ENCODE data around the gene NUP188. TPM values are rescaled to one million over a fixed set of nuclear protein-coding genes. Genes with fewer than 3 reads are reported as not detected.

Gene NUP188
- 100 to 1,000 TPM in 1 of 2 experiments, 10 to 100 TPM in 1; 88.0 to 108 TPM for total RNA-seq

- Mint-ChIP-seq H3K9me3 (ENCODE audit: low read depth) (no peaks in the 10 kb centered on the region), H3K36me3 (peaks cover 9% of the 10 kb centered on the region), H3K4me3 (peak within 1 kb of the TSS; percentile 99), H3K27me3 (no peaks in the 10 kb centered on the region), H3K4me1 (peaks cover 30% of the 10 kb centered on the region), H3K27ac (peak within 1 kb of the TSS; percentile 97)
- CTCF ChIA-PET: interaction anchor here (0.7 kb wide), 1 partner anchor 130 kb away, joined by 3 read pairs; the partner anchor contains the start of gene ENDOG
- ATAC-seq (peak; percentile 92), DNase-seq (peak; percentile 98)
Observed at GRCh38 chr9:128947527-128948301, at the start of gene NUP188, which contains the start of gene DOLK. NUP188 (plus strand) TSS chr9:128947699; CDS start chr9:128947720, 21 bp downstream. DOLK (minus strand) TSS chr9:128947603; CDS start chr9:128947303, 300 bp downstream.

GRCh38 chr9:128898382-128898781, 49.1 kb upstream of the NUP188 start:
- Mint-ChIP-seq H3K27ac (peak overlapping the region; percentile 97), H3K4me3 (no peak overlapping the region), H3K4me1 (peaks cover 83% of the 10 kb centered on the region), H3K27me3 (no peaks in the 10 kb centered on the region), H3K36me3 (peaks cover 22% of the 10 kb centered on the region), H3K9me3 (ENCODE audit: low read depth) (no peaks in the 10 kb centered on the region)
- DNase-seq: no peak
- ATAC-seq: no peak
- CTCF ChIA-PET: interaction anchor here (0.5 to 2.5 kb wide), 7 partner anchors 14 to 604 kb away, joined by 3 to 8 read pairs (median 4); partner anchors contain the start of genes ENDOG, KYAT1 and LRRC8A

GRCh38 chr9:128898845-128899565, 48.5 kb upstream of the NUP188 start:
- peaks cover 86% of the 10 kb centered on the region for H3K4me1 Mint-ChIP-seq
- no peak for DNase-seq
- CTCF ChIA-PET: interaction anchor here (1.0 to 1.5 kb wide), 4 partner anchors 14 to 81 kb away, joined by 3 to 5 read pairs (median 4); partner anchors contain the start of gene ENDOG
- H3K9me3 Mint-ChIP-seq (ENCODE audit: low read depth): no peaks in the 10 kb centered on the region
- peak overlapping the region; percentile 49 for H3K4me3 Mint-ChIP-seq
- H3K27ac Mint-ChIP-seq: peak overlapping the region; percentile 97
- ATAC-seq: no peak
- peaks cover 19% of the 10 kb centered on the region for H3K36me3 Mint-ChIP-seq
- no peaks in the 10 kb centered on the region for H3K27me3 Mint-ChIP-seq

- H3K27ac Mint-ChIP-seq: peak overlapping the region; percentile 97
- CTCF ChIA-PET: interaction anchor here (0.7 to 2.2 kb wide), 6 partner anchors 15 to 36 kb away, joined by 3 to 7 read pairs (median 4); partner anchors contain the start of gene KYAT1
- peaks cover 85% of the 10 kb centered on the region for H3K4me1 Mint-ChIP-seq
- H3K9me3 Mint-ChIP-seq (ENCODE audit: low read depth): no peaks in the 10 kb centered on the region
- DNase-seq: peak; percentile 67
- peaks cover 17% of the 10 kb centered on the region for H3K36me3 Mint-ChIP-seq
- H3K4me3 Mint-ChIP-seq: peak overlapping the region; percentile 49
- ATAC-seq: peak; percentile 40
- H3K27me3 Mint-ChIP-seq: no peaks in the 10 kb centered on the region
Observed at GRCh38 chr9:128899566-128900322, 47.8 kb upstream of the NUP188 start.

- ATAC-seq (no peak), DNase-seq (no peak)
- Mint-ChIP-seq H3K9me3 (ENCODE audit: low read depth) (no peaks in the 10 kb centered on the region), H3K27ac (peak overlapping the region; percentile 97), H3K4me1 (peaks cover 72% of the 10 kb centered on the region), H3K27me3 (no peaks in the 10 kb centered on the region), H3K4me3 (no peak overlapping the region), H3K36me3 (peaks cover 13% of the 10 kb centered on the region)
- CTCF ChIA-PET: interaction anchor here (0.9 to 2.2 kb wide), 3 partner anchors 14 to 27 kb away, joined by 3 to 7 read pairs (median 3); no protein-coding TSS in a partner anchor
Observed at GRCh38 chr9:128901379-128901778, 46.1 kb upstream of the NUP188 start.

- Mint-ChIP-seq H3K27me3 (no peaks in the 10 kb centered on the region), H3K4me1 (peaks cover 72% of the 10 kb centered on the region), H3K9me3 (ENCODE audit: low read depth) (no peaks in the 10 kb centered on the region), H3K36me3 (peaks cover 14% of the 10 kb centered on the region), H3K27ac (peak overlapping the region; percentile 97), H3K4me3 (peak overlapping the region; percentile 30)
- CTCF ChIA-PET: interaction anchor here (0.6 to 2.2 kb wide), 7 partner anchors 14 to 42 kb away, joined by 3 to 7 read pairs (median 3); partner anchors contain the start of genes KYAT1 and LRRC8A
- peak; percentile 25 for ATAC-seq
- peak; percentile 45 for DNase-seq
Observed at GRCh38 chr9:128901822-128902221, 45.7 kb upstream of the NUP188 start.

GRCh38 chr9:128902351-128903078, 45.0 kb upstream of the NUP188 start:
- CTCF ChIA-PET: interaction anchor here (0.6 to 2.2 kb wide), 10 partner anchors 8 to 84 kb away, joined by 3 to 7 read pairs (median 3); partner anchors contain the start of genes ENDOG, KYAT1 and LRRC8A
- Mint-ChIP-seq H3K27me3 (no peaks in the 10 kb centered on the region), H3K4me3 (peak overlapping the region; percentile 30), H3K27ac (peak overlapping the region; percentile 97), H3K9me3 (ENCODE audit: low read depth) (no peaks in the 10 kb centered on the region), H3K36me3 (peaks cover 16% of the 10 kb centered on the region), H3K4me1 (peaks cover 69% of the 10 kb centered on the region)
- peak; percentile 96 for DNase-seq
- peak; percentile 92 for ATAC-seq

GRCh38 chr9:128903079-128903461, 44.4 kb upstream of the NUP188 start:
- no peaks in the 10 kb centered on the region for H3K9me3 Mint-ChIP-seq (ENCODE audit: low read depth)
- H3K36me3 Mint-ChIP-seq: peaks cover 18% of the 10 kb centered on the region
- peaks cover 66% of the 10 kb centered on the region for H3K4me1 Mint-ChIP-seq
- H3K4me3 Mint-ChIP-seq: peak overlapping the region; percentile 30
- DNase-seq (no peak), ATAC-seq (no peak)
- peak overlapping the region; percentile 97 for H3K27ac Mint-ChIP-seq
- CTCF ChIA-PET: interaction anchor here (0.7 to 1.5 kb wide), 5 partner anchors 9 to 85 kb away, joined by 3 to 5 read pairs (median 4); partner anchors contain the start of genes ENDOG, KYAT1 and LRRC8A
- H3K27me3 Mint-ChIP-seq: no peaks in the 10 kb centered on the region

GRCh38 chr9:128903871-128904620, 43.5 kb upstream of the NUP188 start:
- Mint-ChIP-seq H3K4me1 (peaks cover 62% of the 10 kb centered on the region), H3K27me3 (no peaks in the 10 kb centered on the region), H3K4me3 (no peak overlapping the region), H3K36me3 (peaks cover 22% of the 10 kb centered on the region), H3K27ac (peak overlapping the region; percentile 66), H3K9me3 (ENCODE audit: low read depth) (no peaks in the 10 kb centered on the region)
- ATAC-seq (no peak), DNase-seq (no peak)
- CTCF ChIA-PET: interaction anchor here (0.7 kb wide), 1 partner anchor 300 kb away, joined by 3 read pairs; no protein-coding TSS in a partner anchor

- H3K9me3 Mint-ChIP-seq (ENCODE audit: low read depth): no peaks in the 10 kb centered on the region
- H3K4me3 Mint-ChIP-seq: no peak overlapping the region
- CTCF ChIA-PET: interaction anchor here (0.6 to 1.1 kb wide), 2 partner anchors 22 to 37 kb away, joined by 3 read pairs; no protein-coding TSS in a partner anchor
- H3K27ac Mint-ChIP-seq: peak overlapping the region; percentile 7
- DNase-seq (no peak), ATAC-seq (no peak)
- H3K4me1 Mint-ChIP-seq: peaks cover 52% of the 10 kb centered on the region
- peaks cover 26% of the 10 kb centered on the region for H3K36me3 Mint-ChIP-seq
- H3K27me3 Mint-ChIP-seq: no peaks in the 10 kb centered on the region
Observed at GRCh38 chr9:128905964-128906363, 41.5 kb upstream of the NUP188 start.

- H3K27me3 Mint-ChIP-seq: no peaks in the 10 kb centered on the region
- CTCF ChIA-PET: interaction anchor here (0.6 kb wide), 1 partner anchor 38 kb away, joined by 3 read pairs; no protein-coding TSS in a partner anchor
- no peaks in the 10 kb centered on the region for H3K9me3 Mint-ChIP-seq (ENCODE audit: low read depth)
- peaks cover 47% of the 10 kb centered on the region for H3K4me1 Mint-ChIP-seq
- ATAC-seq: no peak
- no peak for DNase-seq
- peak overlapping the region; percentile 19 for H3K27ac Mint-ChIP-seq
- no peak overlapping the region for H3K4me3 Mint-ChIP-seq
- H3K36me3 Mint-ChIP-seq: peaks cover 26% of the 10 kb centered on the region
Observed at GRCh38 chr9:128906741-128907140, 40.8 kb upstream of the NUP188 start.
